Suprapubic skin (tissue), 4 donors: ENCODE measurements around the gene KHDRBS2. TPM values are rescaled to one million over a fixed set of nuclear protein-coding genes. Genes with fewer than 3 reads are reported as not detected.

Source experiments
- DNase-seq, 2 donors: peaks; one replicate each; pipeline ENCODE4 v3.0.0-alpha.2; 2019; ENCODE audit warnings: low spot score in 2 of 2
- H3K27ac ChIP-seq: fragments of 200-600 bp; sonication (generic); one replicate; pipeline ENCODE4 v1.5.1; 2019
- H3K27me3 ChIP-seq: fragments of 200-600 bp; sonication (generic); one replicate; pipeline ENCODE4 v1.5.1; 2019
- H3K36me3 ChIP-seq: fragments of 200-600 bp; sonication (generic); one replicate; pipeline ENCODE4 v1.5.1; 2019
- H3K4me1 ChIP-seq: fragments of 200-600 bp; sonication (generic); one replicate; pipeline ENCODE4 v1.5.1; 2019
- H3K4me3 ChIP-seq: fragments of 200-600 bp; sonication (generic); one replicate; pipeline ENCODE4 v1.5.1; 2019; ENCODE audit warnings: mild to moderate bottlenecking
- H3K9me3 ChIP-seq: fragments of 200-600 bp; sonication (generic); one replicate; pipeline ENCODE4 v1.5.1; 2019
- EP300 ChIP-seq: sonication (generic); formaldehyde crosslinking; IDR thresholded peaks from one replicate; pipeline ENCODE4 v1.6.1; 2017; ENCODE audit warnings: antibody characterized with exemption
- POLR2A ChIP-seq, 2 donors: fragments of 450-650 bp; IDR thresholded peaks; one replicate each; pipeline ENCODE4 v1.6.1; 2017; ENCODE audit warnings: antibody characterized with exemption in 2 of 2, mild to moderate bottlenecking in 2 of 2, moderate library complexity in 2 of 2
- POLR2AphosphoS5 ChIP-seq, 3 donors: sonication (generic); formaldehyde crosslinking; IDR thresholded peaks; one replicate each; pipeline ENCODE4 v1.6.1; 2017; ENCODE audit warnings: antibody characterized with exemption in 3 of 3
- WGBS: methylation state at CpG from one replicate; pipeline ENCODE4 v1.1.5; 2018; 5-methylcytosine and 5-hydroxymethylcytosine counted together
- total RNA-seq, 4 donors: library from RNA; depleted of rRNA; stranded (reverse); fragments of >200 nt; gene quantifications; one replicate each; pipeline ENCODE4 v1.1.0, GENCODE V29; 2016
- TF ChIP-seq, protein P1 (sequence below), 2 donors: fragments of 200-600 bp in 1 of 2; fragments of 450-650 bp in 1 of 2; sonication (generic) in 1 of 2; IDR thresholded peaks; one replicate each; pipeline ENCODE4 v1.5.1; 2016 to 2019; ENCODE audit warnings: antibody characterized with exemption in 2 of 2, mild to moderate bottlenecking in 1 of 2, moderate library complexity in 1 of 2

KHDRBS2 gene
- total RNA-seq, 4 donors from 2014 or later = not detected

DNA sequence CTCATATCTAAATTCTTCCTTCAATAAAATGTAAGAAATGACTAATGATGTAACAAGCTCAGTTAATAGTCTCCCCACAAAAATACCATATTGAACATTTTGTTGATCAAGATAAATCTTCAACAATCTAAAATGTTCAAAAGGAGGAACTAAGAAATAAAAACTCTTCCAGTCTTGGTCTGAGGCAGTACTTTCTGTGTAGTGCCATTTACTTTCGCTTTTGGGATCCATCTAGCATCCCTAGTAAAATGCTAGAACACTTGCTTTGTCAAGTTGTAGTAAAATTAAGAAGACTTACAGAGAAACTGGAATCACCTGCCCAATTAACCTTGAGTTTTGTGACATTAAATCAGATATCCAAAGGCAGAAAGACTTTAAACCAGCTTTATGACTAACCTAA, 246.4 kb downstream of the KHDRBS2 start:
- TF ChIP-seq POLR2A (IDR thresholded peaks at IDR 0.05) (no peak), EP300 (no peak), POLR2AphosphoS5 (IDR thresholded peaks at IDR 0.05) (no peak)
- TF ChIP-seq, protein P1, sequence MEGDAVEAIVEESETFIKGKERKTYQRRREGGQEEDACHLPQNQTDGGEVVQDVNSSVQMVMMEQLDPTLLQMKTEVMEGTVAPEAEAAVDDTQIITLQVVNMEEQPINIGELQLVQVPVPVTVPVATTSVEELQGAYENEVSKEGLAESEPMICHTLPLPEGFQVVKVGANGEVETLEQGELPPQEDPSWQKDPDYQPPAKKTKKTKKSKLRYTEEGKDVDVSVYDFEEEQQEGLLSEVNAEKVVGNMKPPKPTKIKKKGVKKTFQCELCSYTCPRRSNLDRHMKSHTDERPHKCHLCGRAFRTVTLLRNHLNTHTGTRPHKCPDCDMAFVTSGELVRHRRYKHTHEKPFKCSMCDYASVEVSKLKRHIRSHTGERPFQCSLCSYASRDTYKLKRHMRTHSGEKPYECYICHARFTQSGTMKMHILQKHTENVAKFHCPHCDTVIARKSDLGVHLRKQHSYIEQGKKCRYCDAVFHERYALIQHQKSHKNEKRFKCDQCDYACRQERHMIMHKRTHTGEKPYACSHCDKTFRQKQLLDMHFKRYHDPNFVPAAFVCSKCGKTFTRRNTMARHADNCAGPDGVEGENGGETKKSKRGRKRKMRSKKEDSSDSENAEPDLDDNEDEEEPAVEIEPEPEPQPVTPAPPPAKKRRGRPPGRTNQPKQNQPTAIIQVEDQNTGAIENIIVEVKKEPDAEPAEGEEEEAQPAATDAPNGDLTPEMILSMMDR (IDR thresholded peaks at IDR 0.05) = no peak
- H3K4me3 ChIP-seq = no peak overlapping the region
- WGBS = 89% methylated on average over 1 of the region's 1 CpG
- no peak overlapping the region for H3K27ac ChIP-seq
- no peaks in the 10 kb centered on the region for H3K36me3 ChIP-seq
- H3K27me3 ChIP-seq = no peaks in the 10 kb centered on the region
- DNase-seq = no peak
- no peaks in the 10 kb centered on the region for H3K9me3 ChIP-seq
- no peaks in the 10 kb centered on the region for H3K4me1 ChIP-seq

DNA sequence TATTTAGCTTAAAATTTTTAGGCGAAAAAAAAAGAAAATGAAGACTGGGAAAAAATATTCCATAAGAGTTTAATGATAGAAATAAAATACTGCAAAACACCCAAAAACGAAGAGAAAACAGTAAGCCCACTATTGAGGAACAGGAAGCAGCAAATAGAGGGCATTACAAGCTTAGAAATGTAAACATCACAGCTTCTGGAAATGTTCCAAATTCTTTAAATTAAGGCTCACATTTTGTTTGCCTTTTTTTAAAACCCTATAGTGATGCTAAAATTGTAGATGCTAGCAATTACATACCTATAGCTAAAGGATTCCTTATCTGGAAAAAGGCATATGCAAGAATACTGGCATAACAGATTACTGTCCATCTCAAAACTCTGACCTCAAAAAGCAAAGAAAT, 248.6 kb downstream of the KHDRBS2 start:
- no peak overlapping the region for H3K4me3 ChIP-seq
- 41% methylated on average over 2 of the region's 2 CpGs for WGBS
- H3K4me1 ChIP-seq = no peaks in the 10 kb centered on the region
- no peaks in the 10 kb centered on the region for H3K27me3 ChIP-seq
- H3K36me3 ChIP-seq = no peaks in the 10 kb centered on the region
- no peaks in the 10 kb centered on the region for H3K9me3 ChIP-seq
- no peak overlapping the region for H3K27ac ChIP-seq
- TF ChIP-seq POLR2AphosphoS5 (IDR thresholded peaks at IDR 0.05) = no peak
- TF ChIP-seq EP300 = no peak
- no peak for TF ChIP-seq POLR2A (IDR thresholded peaks at IDR 0.05)
- TF ChIP-seq, protein P1 (IDR thresholded peaks at IDR 0.05) = no peak
- DNase-seq = no peak

DNA sequence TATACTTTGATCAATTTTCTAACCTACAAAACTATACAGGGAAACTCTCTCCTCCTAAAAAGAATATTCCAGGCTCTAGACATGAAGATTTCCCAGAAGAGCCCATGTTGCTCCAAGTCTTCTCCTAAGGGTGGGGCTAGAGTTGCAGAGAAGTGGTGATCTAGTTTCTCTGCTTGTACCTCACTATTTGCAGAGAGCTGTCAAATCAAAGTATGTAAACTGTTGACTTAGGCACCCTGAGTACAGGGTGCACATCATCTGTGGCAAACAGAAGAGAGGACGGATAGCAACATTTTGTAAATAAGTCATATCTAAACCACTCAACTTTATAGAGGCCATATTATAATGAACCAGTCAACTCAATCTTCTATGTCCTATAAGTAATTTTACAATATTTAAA, 250.1 kb downstream of the KHDRBS2 start:
- Histone ChIP-seq H3K36me3 (no peaks in the 10 kb centered on the region), H3K4me1 (no peaks in the 10 kb centered on the region), H3K4me3 (no peak overlapping the region), H3K27me3 (no peaks in the 10 kb centered on the region), H3K9me3 (no peaks in the 10 kb centered on the region), H3K27ac (no peak overlapping the region)
- TF ChIP-seq POLR2A (IDR thresholded peaks at IDR 0.05) = no peak
- no peak for TF ChIP-seq POLR2AphosphoS5 (IDR thresholded peaks at IDR 0.05)
- 71% methylated on average over 1 of the region's 1 CpG for WGBS
- no peak for DNase-seq

- TF ChIP-seq, protein P1 (IDR thresholded peaks at IDR 0.05) = no peak
- no peak for TF ChIP-seq POLR2A (IDR thresholded peaks at IDR 0.05)
- no peak for TF ChIP-seq POLR2AphosphoS5 (IDR thresholded peaks at IDR 0.05)
- no peak for TF ChIP-seq EP300
- Histone ChIP-seq H3K4me1 (no peaks in the 10 kb centered on the region), H3K27me3 (no peaks in the 10 kb centered on the region), H3K4me3 (no peak overlapping the region), H3K27ac (no peak overlapping the region), H3K9me3 (peaks cover 7% of the 10 kb centered on the region), H3K36me3 (no peaks in the 10 kb centered on the region)
- no peak for DNase-seq
- 78% methylated on average over 6 of the region's 6 CpGs for whole genome bisulfite sequencing
These were observed 272.3 kb downstream of the KHDRBS2 start for GRCh38 chr6:62013719-62014118.

DNA sequence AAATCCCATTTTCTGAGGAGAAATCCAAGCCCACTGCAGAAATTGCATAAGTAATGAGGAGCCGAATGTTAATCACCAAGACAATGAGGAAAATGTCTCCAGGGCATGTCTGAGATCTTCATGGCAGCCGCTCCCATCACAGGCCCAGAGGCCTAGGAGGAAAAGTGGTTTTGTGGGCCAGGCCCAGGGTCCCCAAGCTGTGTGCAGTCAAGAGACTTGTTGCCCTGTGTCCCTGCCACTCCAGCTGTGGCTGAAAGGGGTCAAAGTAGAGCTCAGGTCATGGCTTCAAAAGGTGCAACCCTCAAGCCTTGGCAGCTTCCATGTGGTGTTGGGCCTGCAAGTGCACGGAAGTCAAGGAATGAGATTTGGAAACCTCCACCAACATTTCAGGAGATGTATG, 276.6 kb downstream of the KHDRBS2 start:
- WGBS = 84% methylated on average over 3 of the region's 3 CpGs
- no peak for TF ChIP-seq POLR2A (IDR thresholded peaks at IDR 0.05)
- no peak overlapping the region for H3K4me3 ChIP-seq
- no peak overlapping the region for H3K27ac ChIP-seq
- H3K9me3 ChIP-seq = peaks cover 10% of the 10 kb centered on the region
- no peak for DNase-seq
- no peaks in the 10 kb centered on the region for H3K27me3 ChIP-seq
- no peaks in the 10 kb centered on the region for H3K36me3 ChIP-seq
- no peaks in the 10 kb centered on the region for H3K4me1 ChIP-seq

DNA sequence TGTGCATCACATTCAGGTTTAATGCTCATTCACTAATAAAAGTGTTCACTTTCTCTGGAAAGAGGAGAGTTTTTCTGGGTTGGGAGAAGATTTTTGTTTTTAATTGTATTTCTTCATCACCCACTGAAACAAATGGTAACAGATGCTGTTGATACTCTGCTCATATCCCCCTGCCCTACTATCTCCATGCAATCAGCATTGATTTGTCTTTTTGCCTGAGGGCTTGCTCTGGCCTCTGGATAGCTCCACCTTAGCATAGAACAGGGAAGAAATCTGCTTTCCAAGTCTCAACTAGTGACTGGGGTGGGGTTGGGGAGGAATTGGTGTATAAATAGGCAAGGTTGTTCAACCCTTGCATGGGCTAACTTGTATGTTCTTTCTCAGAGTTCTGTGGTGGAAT, 296.4 kb downstream of the KHDRBS2 start:
- Histone ChIP-seq H3K9me3 (no peaks in the 10 kb centered on the region), H3K36me3 (no peaks in the 10 kb centered on the region), H3K4me3 (no peak overlapping the region), H3K4me1 (no peaks in the 10 kb centered on the region), H3K27me3 (no peaks in the 10 kb centered on the region), H3K27ac (no peak overlapping the region)
- no peak for TF ChIP-seq POLR2AphosphoS5 (IDR thresholded peaks at IDR 0.05)
- TF ChIP-seq, protein P1 (IDR thresholded peaks at IDR 0.05) = no peak
- TF ChIP-seq EP300 = no peak
- no peak for TF ChIP-seq POLR2A (IDR thresholded peaks at IDR 0.05)
- no peak for DNase-seq
